HepG2 (cell line): Measurements from ENCODE around the gene VWCE. TPM values are rescaled to one million over a fixed set of nuclear protein-coding genes. Genes with fewer than 3 reads are reported as not detected.

Experiments
- ATF3 ChIP-seq: sonication (generic); formaldehyde crosslinking; IDR thresholded peaks from 2 replicates; pipeline ENCODE4 v1.4.0; 2020; ENCODE audit warnings: missing genetic modification reagents
- EEA1 ChIP-seq: sonication (generic); formaldehyde crosslinking; IDR thresholded peaks from 2 replicates; pipeline ENCODE4 v1.5.1; 2020; ENCODE audit warnings: mild to moderate bottlenecking, missing genetic modification reagents, borderline replicate concordance
- HMGXB4 ChIP-seq, 2 experiments: sonication (generic) in 1 of 2; formaldehyde crosslinking in 1 of 2; IDR thresholded peaks; 2 replicates each; pipeline versions ENCODE4 v1.4.0 to v1.6.1; 2018 to 2020; ENCODE audit warnings: missing genetic modification reagents in 2 of 2, borderline replicate concordance in 1 of 2, low read depth in 1 of 2, mild to moderate bottlenecking in 1 of 2, missing biosample characterization in 1 of 2
- HNRNPH1 ChIP-seq: fragments of 200-400 bp; formaldehyde crosslinking; optimal IDR thresholded peaks from 2 replicates; pipeline ENCODE3; 2017; ENCODE audit warnings: mild to moderate bottlenecking, low read depth, low read length
- HOXA5 ChIP-seq: sonication (generic); formaldehyde crosslinking; IDR thresholded peaks from 2 replicates; pipeline ENCODE4 v1.4.0; 2020; ENCODE audit warnings: missing genetic modification reagents
- MAF1 ChIP-seq: sonication (generic); formaldehyde crosslinking; IDR thresholded peaks from 2 replicates; pipeline ENCODE4 v1.5.0; 2020; ENCODE audit warnings: missing genetic modification reagents, borderline replicate concordance
- MED1 ChIP-seq: sonication (generic); formaldehyde crosslinking; IDR thresholded peaks from 2 replicates; pipeline ENCODE4 v1.4.0; 2020; ENCODE audit warnings: missing genetic modification reagents
- NR3C1 ChIP-seq: sonication (generic); formaldehyde crosslinking; IDR thresholded peaks from 2 replicates; pipeline ENCODE4 v1.4.0; 2020; ENCODE audit warnings: missing genetic modification reagents
- RARA ChIP-seq: IDR thresholded peaks from 2 replicates; pipeline ENCODE4 v1.6.1; 2016; ENCODE audit warnings: missing genetic modification reagents, missing compliant biosample characterization
- REST ChIP-seq, 2 experiments: IDR thresholded peaks; 2 replicates each; pipeline ENCODE4 v1.6.1; 2011 to 2012; ENCODE audit warnings: low read length in 2 of 2, borderline replicate concordance in 1 of 2, low read depth in 1 of 2, mild to moderate bottlenecking in 1 of 2, moderate library complexity in 1 of 2
- SMYD3 ChIP-seq: sonication (generic); formaldehyde crosslinking; IDR thresholded peaks from 2 replicates; pipeline ENCODE4 v1.8.1; 2023; ENCODE audit warnings: mild to moderate bottlenecking, missing genetic modification reagents
- U2AF2 ChIP-seq: fragments of 200-400 bp; formaldehyde crosslinking; IDR thresholded peaks from 2 replicates; pipeline ENCODE4 v1.6.1; 2017; ENCODE audit warnings: low read depth, mild to moderate bottlenecking, low read length
- YY1 ChIP-seq: IDR thresholded peaks from 2 replicates; pipeline ENCODE4 v1.6.1; 2011; ENCODE audit warnings: low read length, low read depth, moderate library complexity, mild to moderate bottlenecking; ENCODE audit not compliant: insufficient read depth, insufficient replicate concordance
- ZNF224 ChIP-seq: sonication (generic); formaldehyde crosslinking; IDR thresholded peaks from 2 replicates; pipeline ENCODE4 v1.5.0; 2020; ENCODE audit warnings: mild to moderate bottlenecking, missing genetic modification reagents
- ZNF350 ChIP-seq: sonication (generic); formaldehyde crosslinking; IDR thresholded peaks from 2 replicates; pipeline ENCODE4 v1.4.0; 2020; ENCODE audit warnings: mild to moderate bottlenecking, low read depth, missing genetic modification reagents, borderline replicate concordance
- ZNF362 ChIP-seq: sonication (generic); formaldehyde crosslinking; IDR thresholded peaks from 2 replicates; pipeline ENCODE4 v1.4.0; 2020; ENCODE audit warnings: missing genetic modification reagents, mild to moderate bottlenecking, borderline replicate concordance
- ZNF577 ChIP-seq: sonication (generic); formaldehyde crosslinking; IDR thresholded peaks from 2 replicates; pipeline ENCODE4 v1.4.0; 2020; ENCODE audit warnings: mild to moderate bottlenecking, low read depth, missing genetic modification reagents, borderline replicate concordance
- ZNF770 ChIP-seq: sonication (generic); formaldehyde crosslinking; IDR thresholded peaks from 2 replicates; pipeline ENCODE4 v1.5.0; 2020; ENCODE audit warnings: mild to moderate bottlenecking, missing genetic modification reagents
- ZNF883 ChIP-seq: sonication (generic); formaldehyde crosslinking; IDR thresholded peaks from 2 replicates; pipeline ENCODE4 v1.5.1; 2020; ENCODE audit warnings: mild to moderate bottlenecking, missing genetic modification reagents; ENCODE audit errors: not compliant biosample characterization
- ZSCAN21 ChIP-seq: sonication (generic); formaldehyde crosslinking; IDR thresholded peaks from 2 replicates; pipeline ENCODE4 v1.8.0; 2022; ENCODE audit warnings: mild to moderate bottlenecking, missing genetic modification reagents, moderate library complexity, borderline replicate concordance
- polyA plus RNA-seq, 8 experiments: library from polyadenylated mRNA; depleted of rRNA in 3 of 8; stranded (reverse) in 7 of 8; unstranded in 1 of 8; fragments of >200 nt; fragmentation: Illumina TruSeq in 4 of 8; extraction: Trizol in 4 of 8; gene quantifications; 2 replicates each; pipeline versions ENCODE4 v1.2.1 to v1.2.3, GENCODE V29; 2011 to 2016; ENCODE audit warnings: low read depth in 4 of 8, missing spikeins in 1 of 8, mixed read lengths in 1 of 8; ENCODE audit not compliant: insufficient read depth in 1 of 8
- total RNA-seq, 5 experiments: library from RNA; depleted of rRNA; stranded (reverse); fragments of >200 nt; fragmentation: Illumina TruSeq; extraction: Trizol; gene quantifications; 2 replicates each; pipeline ENCODE4 v1.2.3, GENCODE V29; 2016; ENCODE audit warnings: low read depth in 1 of 5

The VWCE gene
- total and polyA plus RNA-seq, 2 of the 13 experiments (the other 11 are each of a cell fraction or from before 2014, with no cell fraction given): 27.6 to 58.3 TPM

GRCh38 chr11:61267437-61267841, 27.7 kb downstream of the VWCE start (continued):
- TF ChIP-seq MAF1: no peak
- no peak for TF ChIP-seq ZNF350
- TF ChIP-seq MED1 (CRISPR knock-in tag): peak; percentile 82
- TF ChIP-seq EEA1 (CRISPR knock-in tag): no peak
- TF ChIP-seq ZNF883 (CRISPR knock-in tag): no peak
- TF ChIP-seq NR3C1 (CRISPR knock-in tag): no peak
- no peak for TF ChIP-seq ZSCAN21 (CRISPR knock-in tag)
- peak; percentile 41; the same call in 1 of the 2 replicates for TF ChIP-seq HOXA5
- TF ChIP-seq ZNF224 (CRISPR knock-in tag): no peak
- no peak for TF ChIP-seq ZNF577 (CRISPR knock-in tag)
- peak in 1 of 2 experiments; percentile 61; a peak in 1 of 4 replicates for TF ChIP-seq REST (IDR thresholded peaks at IDR 0.05; ENCODE audit: borderline replicate concordance in 1 of 2, low read depth in 1 of 2, low read length in 2 of 2)
- TF ChIP-seq RARA (CRISPR knock-in tag): peak; percentile 64
- no peak for TF ChIP-seq YY1
- no peak for TF ChIP-seq ATF3 (CRISPR knock-in tag)
- TF ChIP-seq HNRNPH1: no peak
- TF ChIP-seq HMGXB4 (CRISPR knock-in tag; IDR thresholded peaks at IDR 0.05; ENCODE audit: borderline replicate concordance in 1 of 2, low read depth in 1 of 2): no peak
- TF ChIP-seq ZNF362 (CRISPR knock-in tag): no peak
- TF ChIP-seq ZNF770 (CRISPR knock-in tag): peak; percentile 92
- no peak for TF ChIP-seq SMYD3 (CRISPR knock-in tag)
- TF ChIP-seq U2AF2: no peak
